Stimulated activated CD4-positive, alpha-beta T cell treated with anti-CD3 and anti-CD28 coated beads, Interleukin-2, amount 100 ng/mL, for 4 hours (primary cell): ENCODE results near the gene CFAP221.

Experiments used
- DNase-seq: peaks from one replicate; pipeline ENCODE4 v3.0.0-alpha.2; 2020; ENCODE audit warnings: low read depth

The CFAP221 gene

DNA sequence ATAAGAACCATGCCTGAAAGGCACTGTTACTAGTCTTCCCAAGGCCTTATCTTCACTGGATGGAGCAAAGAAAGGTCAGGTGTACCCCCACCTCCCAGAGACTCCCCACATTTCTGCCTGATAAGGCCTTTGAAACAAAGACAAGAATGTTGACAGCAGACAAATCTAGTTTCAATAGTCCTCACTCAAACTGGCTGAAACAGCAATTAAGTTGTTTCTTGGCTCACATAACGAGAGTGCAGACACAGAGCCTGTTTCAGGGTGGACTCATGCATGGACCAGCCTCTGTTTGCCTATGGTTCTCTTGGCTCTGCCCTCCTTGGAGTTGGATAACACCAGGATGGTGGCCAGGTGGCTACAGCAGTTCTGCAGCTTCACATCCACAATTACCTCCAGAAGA lies 7.5 kb upstream of the CFAP221 start:
- no peak for DNase-seq

DNA sequence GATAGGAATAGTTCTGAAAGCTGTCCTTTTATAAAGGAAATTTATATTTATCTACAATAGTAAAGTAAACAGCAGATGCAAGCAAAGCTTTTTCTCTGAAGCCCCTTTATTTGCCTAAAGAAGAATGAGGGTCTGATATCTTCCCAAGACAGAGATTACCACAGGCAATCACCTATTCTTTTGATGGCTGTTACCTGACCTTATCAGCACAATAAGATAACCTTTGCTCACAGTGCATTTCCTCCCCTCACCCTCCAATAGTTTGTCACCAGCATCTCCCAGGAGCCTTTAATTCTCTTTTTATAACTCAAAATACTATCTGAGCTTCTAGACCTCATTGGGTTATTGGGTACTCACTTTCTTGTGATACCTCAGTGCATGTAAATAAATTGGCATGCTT lies 6.5 kb upstream of the CFAP221 start:
- no peak for DNase-seq

DNA sequence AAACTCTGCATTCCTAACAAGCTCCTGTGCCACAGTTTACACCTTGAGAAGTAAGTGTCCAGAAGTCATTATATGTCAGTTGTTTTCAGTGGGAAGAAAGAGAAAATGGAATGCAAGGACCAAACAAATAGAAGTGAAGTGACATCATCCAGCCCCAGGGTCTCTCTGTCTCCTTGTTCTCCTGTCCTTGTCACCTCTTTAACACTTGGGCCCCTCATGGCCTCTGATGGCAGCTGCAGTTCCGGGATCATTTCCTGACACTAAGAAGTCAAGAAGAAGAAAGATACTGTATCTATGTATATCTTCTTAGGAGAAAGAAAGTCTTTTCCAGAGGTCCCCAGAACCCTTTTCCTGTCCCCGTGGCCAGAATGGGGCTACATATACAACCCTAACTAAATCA lies 2.8 kb upstream of the CFAP221 start:
- no peak for DNase-seq

DNA sequence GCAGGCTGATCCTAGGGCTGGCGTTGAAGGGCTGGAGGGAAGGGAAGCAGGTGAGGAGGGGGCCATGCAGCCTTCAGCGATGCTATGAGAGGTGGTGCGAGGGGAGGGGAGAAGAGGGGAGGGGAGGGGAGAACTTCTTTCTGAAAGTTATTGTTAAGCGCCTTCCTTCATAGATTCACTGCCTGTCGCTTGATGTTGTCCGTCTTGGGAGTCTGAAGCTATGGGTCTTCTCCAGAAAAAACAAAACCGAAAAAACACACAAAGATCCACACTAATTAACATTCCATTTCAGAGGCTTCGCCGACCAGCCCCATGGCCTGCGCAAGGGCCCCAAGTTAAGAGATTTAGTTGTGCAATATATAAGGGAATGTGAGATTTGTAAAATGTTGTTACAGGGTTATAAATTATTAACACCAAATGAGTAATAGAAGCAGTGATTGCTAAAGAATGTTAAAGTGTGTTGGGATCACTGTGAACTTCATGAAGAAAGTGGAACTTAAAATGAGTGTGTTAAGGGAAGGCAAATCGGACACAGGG lies 758 bp downstream of the CFAP221 start:
- DNase-seq, result no peak

DNA sequence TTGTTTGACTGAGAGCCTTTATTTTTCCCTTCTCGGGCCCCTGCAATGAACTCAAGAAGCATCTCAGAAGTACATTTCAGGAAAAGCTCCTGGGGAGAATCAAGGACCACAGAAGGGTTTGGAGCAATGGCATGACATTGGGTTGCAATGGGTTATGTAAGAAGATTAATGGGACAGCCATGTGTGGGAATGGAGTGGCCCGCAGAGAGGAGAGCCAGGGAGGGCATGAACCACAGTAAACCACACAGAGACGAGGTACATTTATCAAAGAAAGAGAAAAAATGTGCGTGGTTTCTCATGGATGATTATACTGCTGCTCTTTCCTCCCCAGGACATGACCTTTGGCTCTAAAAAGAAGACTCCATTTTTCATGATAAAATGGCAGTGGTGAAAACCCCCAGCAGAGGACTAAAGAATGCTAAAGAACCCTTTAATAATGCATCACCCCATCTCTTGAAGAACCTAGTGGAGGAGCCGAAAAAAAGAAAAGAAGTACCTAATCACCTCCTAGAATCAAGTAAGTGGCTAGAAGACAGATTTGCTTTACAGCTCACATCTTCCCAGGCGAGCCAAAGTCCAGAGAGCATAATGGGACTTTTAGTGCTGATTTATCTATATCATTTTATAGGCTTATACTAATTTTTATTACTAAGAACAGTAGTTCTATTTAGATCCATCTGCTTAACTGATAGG lies 1.7 kb downstream of the CFAP221 start:
- no peak for DNase-seq

DNA sequence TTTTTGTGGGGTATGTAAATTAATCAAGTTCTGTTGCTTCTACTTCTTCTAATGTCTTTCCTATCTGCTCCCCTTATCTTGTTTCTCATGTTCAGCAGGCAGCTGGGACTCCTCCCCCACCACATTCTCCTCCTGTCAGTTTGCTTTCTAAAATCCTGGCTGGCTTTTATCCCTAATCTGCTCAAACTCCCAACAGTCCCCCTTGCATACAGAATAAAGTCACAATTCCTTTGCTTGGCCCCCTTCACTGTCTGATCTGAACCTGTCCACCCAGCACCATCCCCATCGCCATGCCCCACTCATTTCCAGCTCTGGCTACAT lies 2.2 kb downstream of the CFAP221 start:
- DNase-seq, result no peak

DNA sequence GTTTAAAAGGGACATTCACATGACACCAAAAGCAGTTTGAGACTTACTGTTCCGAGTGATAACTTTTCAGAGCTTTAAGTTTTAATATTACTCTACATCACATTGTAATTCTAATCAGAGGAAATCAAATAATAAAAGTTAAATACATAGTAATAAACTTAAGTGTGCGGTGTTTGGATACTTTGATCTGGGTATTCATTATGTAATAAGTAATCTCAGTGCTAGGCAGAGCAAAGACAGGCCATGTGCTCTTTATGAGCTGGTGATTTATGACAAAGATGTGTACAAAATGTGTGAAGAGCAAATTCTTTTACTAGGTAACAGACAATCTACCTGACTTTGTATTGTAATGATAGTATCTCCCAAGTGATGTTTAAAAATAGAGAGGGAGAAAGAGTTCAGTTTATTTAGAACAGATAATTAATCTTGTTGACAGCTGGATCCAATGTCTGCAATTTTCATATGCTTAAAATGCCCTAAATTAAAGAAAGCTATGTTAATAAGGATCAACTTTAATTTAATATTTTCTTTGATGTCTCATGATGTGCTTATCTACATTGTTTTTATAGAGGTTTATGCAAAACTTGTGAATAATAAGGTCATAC lies 4.4 kb downstream of the CFAP221 start:
- no peak for DNase-seq

DNA sequence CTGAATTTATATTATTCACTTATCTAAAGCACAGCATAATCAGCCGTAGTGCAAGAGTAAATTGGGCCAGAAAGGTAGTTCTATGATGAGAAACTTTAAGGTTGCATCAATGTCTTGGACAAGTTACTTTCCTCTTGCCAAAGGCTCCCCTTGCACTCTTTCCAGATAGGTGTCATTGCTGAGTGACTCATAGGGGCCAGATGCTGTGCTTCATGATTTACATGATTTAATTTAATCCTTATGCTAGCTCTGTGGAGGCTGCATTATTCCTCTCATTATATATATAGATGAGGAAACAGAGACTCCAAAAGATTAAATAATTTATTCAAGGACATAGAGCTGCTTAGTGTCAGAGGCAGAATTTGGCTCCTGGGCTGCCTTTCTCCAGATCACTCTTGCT lies 5.0 kb downstream of the CFAP221 start:
- no peak for DNase-seq

DNA sequence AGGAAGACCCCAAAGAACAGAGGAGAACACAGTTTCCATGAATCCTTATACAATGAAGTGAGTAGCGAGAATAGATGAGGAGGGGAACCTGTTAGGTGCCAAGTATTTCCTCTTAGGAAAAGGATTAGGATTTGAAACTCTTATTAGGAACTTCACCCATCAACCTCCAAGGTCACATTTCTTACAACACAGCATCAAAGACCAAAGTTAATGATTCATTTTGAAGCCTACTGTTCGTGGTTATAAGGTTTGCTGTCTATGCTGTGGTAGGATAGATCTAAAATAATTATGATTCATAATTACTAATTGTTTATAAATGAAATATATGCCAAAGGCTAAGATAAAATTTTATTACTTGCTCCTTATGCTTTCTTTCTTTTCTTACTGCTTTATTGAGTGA lies 6.1 kb downstream of the CFAP221 start:
- DNase-seq, result no peak

DNA sequence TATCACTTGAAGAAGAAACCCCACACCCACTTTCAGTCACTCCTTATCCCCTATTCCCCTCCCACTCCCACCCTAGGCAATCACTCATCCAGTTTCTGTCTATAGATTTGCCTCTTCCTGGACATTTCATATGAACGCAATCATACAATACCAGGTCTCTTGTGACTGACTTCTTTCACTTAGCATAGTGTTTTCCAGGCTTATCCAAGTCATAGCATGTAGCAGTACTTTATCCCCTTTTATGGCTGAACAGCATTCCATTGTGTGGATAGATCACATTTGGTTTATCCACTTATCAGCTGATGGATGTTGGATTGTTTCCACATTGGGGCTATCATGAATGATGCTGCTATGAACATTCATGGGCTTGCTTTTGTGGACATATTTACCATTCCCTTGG lies 6.6 kb downstream of the CFAP221 start:
- DNase-seq, result no peak

DNA sequence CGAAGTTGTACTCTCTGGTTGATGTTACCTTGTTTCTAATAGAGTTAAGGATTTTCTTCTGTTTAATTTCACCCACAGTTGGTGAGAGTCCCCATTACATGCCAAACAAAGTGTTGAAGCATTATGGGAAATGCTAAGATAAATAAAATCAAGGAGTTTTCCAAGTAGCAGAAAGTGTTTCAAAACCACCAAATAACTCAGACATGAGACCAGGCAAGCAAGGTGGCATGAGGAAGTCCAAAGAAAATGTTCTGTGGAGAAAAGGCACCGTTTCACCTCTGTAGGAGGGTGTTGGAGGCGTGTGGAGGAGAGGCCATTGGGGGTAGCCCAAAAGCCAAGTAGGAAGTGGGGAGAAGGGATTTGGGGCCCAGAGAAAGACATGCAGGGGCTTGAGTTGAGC lies 8.7 kb downstream of the CFAP221 start:
- DNase-seq, result no peak

DNA sequence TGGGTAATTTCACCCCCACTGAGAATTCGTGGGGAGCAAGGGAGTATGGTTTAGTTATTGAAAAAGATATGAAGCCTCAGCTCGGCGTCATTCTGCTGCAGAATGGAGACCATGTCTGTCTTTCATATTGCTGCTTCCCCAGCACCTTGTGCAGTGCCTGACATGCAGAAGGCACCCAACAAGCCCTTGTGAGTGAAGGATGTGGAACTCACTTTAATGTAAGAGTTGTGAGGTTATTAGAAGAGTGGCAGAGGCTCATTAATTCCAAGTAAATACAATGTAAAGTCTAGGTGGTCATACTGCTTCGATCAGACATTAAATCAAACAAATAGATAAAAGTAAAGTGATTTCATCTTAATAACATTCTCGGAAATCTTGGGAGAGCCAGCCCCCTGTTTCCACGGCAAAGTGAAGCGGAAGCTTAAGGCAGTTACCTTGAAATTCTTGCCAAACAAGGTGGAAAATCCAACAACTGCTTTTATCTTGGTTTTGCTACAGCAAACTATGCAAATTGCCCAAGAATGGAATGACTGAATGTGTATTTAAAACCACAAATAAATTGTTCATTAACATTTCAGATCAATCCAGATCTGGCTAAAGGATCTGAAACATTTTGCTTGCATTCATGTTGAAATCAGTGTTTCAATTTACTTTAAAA lies 9.6 kb downstream of the CFAP221 start:
- no peak for DNase-seq

DNA sequence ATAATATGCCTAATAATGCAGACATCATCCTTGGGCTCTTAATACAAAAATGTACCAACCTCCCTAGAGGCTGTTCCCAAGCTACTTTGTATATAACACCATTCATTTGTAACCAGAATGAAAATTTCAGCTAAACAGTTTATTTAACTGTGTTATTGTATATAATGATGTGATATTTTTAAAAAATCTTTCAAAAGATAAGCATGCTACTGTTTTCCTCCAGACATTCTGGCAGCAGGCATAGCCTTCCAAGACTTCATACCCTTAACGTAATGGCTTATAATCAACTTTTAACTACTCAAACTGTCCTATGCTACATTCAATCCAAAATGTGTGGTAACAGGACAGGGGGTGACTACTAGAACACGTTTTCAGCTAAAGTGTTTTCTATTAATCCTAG lies 21.2 kb downstream of the CFAP221 start:
- DNase-seq, result no peak

DNA sequence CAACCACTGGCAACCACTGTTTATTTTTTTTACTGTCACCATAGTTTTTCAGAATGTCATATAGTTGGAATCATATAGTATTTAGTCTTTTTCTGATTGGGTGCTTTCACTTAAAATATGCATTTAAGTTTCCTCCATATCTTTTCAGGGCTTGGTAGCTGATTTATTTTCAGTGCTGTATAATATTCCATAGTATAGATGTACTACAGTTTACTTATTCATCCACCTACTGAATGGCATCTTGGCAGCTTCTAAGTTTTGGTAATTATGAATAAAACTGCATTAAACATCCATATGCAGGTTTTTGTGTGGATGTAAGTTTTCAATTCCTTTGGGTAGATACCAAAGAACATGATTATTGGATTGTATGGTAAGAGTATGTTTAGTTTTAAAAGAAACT lies 23.0 kb downstream of the CFAP221 start:
- no peak for DNase-seq

DNA sequence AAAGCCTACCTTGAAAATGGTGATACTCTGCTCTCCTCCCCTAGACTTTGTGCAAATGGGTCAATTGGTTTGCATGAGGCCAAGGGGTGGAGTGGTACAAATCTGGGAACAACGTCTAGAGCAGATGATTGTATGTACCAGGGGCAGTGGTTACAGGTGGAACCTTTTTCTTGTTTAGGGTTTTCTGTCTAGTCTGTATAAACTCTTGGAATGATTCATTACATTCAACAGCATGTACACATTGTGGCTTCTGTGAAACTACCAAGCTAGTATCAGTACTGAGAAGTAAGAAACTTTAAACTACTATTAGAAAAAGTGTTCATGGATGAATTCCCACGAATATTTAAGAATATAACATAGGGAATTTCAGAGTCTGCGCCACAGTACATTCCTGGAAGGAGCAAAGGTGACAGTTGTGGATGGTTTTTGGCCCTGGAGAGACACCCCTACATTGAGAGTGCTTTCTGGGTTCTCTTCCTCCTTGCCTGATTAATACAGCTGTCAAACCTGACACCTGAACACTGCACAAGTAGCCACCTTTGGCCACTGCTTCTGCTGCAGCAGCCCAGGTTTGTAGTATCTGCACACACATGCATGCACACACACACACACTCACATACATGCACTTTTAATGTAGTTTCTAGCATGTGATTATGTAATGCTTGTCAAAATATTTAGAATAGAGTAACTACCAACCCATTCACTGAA lies 30.0 kb downstream of the CFAP221 start:
- no peak for DNase-seq

DNA sequence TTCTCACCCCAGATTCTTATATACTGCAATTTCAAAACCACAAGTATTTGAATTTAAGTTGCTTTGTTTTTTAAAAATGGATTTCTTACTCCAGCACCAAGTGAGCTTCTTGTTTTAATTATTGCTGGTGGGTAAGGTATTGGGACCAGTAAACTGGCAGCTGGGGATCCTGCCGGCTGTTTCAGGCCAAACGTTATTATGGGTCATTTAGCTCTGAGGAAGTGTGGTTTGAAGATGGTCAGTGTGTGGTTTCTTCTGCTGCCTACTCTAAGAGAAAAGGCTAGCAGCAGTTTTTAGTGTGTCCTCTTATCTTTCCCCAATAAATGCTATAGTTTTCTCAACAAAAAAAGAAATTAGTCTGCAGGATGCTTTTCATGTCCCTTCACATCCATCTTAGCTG lies 30.6 kb downstream of the CFAP221 start:
- DNase-seq, result no peak

DNA sequence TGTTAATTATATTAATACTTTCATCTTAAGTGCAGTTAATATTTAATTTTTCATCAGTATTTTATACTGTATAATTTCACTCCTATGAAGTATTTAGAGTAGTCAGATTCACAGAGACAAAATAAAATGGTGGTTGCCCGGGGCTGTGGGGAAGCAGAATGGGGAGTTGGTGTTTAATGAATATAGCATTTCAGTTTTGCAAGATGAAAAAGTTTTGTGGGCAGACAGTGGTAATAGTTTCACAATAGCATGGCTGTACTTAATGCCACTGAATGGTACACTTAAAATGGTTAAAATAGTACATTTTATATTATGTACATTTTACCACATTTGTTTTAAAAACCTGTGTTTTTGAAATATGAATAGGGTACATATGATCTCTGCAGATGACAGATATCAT lies 31.2 kb downstream of the CFAP221 start:
- no peak for DNase-seq

DNA sequence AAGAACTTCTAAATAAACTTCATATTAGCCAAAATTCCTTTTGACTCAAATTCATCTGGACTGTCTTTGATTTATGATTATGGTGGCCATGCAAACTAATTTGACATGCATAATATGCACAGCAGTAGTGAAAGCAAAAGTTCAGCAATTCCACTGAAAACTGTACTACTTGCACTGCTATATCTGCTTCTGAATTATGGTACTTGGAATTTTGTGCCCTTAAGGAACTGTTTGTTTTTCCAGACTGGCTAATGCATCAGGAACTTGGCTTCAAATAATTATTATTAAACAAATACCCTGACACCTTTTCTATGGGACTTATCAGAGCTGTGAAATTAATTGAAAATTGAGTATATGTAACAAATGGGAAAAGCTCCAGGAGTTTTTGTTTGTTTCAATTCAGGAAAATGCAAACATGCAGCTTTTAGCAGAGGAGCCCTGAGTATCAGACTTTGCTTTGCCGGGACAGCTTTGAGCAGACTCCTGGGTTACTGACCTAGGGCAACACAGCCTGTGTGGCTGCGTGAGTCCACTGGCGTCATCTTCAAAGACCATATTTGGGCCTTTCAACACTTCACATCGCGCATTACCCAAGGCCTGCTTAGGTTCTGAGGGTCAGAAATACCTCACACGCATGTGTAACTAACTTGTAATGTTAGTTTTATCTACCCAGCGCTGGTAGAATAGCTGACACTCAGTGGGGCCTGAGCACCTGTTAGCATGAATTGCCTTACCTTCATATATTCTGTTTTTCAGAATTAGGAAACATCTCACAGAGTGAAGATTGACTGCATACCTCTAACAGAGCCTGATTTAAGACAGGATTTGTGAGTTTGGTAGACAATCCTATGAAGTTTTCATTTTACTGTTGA lies 35.4 kb downstream of the CFAP221 start:
- no peak for DNase-seq

DNA sequence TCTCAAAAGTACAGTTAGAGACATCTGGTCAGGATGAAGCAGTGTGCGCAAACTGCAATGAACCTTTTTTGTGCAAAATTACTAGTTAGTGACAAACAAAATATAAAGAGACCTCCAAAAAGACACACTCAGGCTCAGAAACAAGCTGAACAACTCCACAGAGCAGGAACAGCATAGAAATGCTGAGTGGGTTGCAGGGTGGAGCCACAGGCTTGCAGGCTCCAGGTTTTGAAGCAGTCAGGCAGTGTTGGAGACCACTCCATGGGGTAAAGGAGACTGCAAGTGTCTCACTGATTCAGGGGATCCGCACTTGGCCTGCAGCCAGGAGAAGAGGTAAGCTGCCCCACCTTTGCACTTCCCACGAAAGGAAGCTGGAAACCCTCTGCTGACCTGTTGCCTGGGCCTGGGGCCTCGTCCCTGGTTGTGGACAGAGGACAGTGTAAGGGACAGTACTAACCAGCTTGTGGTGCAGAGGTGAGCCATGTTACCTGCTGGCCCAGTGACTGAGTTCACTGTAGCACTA lies 36.4 kb downstream of the CFAP221 start:
- no peak for DNase-seq

DNA sequence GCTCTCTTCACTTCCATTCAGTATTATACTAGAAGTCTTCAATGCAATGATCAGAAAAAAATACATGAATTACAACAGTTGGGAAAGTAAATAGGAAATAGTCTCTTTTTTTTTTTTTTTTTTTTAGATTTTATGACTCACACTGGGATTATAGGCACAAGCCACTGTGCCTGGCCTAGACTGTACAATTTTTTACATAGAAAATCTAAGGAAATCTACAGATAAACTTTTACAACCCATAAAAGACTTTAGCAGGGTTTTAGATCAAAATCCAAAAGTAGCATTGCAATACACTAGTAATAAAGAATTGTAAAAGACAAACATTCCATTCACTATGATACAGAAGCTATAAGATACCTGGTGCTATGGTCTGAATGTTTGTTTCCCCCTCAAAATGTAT lies 39.0 kb downstream of the CFAP221 start:
- no peak for DNase-seq

DNA sequence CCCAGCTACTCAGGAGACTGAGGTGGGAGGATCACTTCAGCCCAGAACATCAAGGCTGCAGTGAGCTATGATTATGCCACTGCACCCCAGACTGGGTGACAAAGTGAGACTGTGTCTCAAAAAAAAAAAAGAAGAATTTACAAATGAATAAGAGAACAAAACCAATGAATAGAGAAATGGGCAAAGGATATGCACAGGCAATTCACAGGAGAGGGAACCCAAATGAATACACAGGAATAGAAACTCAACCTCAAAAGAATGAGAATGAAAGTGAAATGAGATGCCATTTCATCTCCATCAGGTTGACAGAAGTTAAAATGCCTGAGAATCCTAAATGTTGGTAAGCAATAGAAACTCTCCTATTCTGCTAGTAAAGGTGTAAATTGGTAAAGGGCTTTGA lies 40.2 kb downstream of the CFAP221 start:
- DNase-seq, result no peak

DNA sequence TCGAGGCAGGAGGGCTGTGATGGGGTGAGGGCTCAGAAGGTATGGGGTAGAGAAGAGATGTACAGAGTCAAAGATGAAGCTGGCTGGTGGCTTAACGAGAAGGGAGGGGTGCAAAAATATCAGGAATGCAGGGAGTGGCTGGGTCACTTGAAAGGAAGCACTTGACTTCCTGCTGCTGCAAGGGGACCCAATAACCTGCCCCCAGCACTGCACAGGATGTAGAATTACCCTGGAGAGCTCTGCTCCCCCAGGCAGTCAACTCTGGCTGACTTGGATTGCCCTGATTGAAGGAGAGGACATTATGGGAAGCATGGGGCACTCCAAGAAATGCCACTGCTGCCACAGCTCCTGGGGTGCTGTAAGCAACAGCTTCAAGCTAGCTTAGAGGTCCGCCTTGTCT lies 41.8 kb downstream of the CFAP221 start:
- DNase-seq, result no peak
